HG03575 (cell line): Measurements from ENCODE around the gene TLCD3A.
"Not testable (repeated sequence)": the region's sequence is repeated elsewhere in the genome, so short reads cannot be mapped to it uniquely, and the experiment has no call there.

Experiments used
- ATAC-seq: cut with Tn5 transposase; IDR thresholded peaks from one replicate; pipeline ENCODE4 v1.9.1; 2021; ENCODE audit not compliant: unreplicated experiment, insufficient number of reproducible peaks, low FRiP score; ENCODE audit errors: extremely low read depth

TLCD3A gene

DNA sequence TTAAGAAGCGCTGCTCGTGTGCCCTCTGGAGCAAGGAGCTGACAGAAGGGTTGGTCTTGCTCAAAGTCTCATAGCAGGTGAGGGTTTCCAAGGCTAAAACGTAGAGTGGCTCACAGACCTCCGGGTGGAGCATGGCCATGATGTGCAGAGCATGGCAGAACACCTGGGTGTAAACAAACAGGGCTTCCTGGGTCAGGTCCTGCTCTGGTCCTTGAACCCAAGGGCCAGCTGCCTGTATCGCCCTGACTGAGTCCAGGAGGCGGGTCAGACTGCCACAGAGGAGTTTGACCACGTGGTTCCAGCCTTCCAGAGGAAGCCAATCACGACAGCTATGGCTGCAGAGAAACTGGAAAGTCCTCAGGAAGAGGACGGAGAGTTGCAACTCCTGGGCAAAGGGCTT lies 12.5 kb downstream of the TLCD3A start:
- ATAC-seq = no peak

DNA sequence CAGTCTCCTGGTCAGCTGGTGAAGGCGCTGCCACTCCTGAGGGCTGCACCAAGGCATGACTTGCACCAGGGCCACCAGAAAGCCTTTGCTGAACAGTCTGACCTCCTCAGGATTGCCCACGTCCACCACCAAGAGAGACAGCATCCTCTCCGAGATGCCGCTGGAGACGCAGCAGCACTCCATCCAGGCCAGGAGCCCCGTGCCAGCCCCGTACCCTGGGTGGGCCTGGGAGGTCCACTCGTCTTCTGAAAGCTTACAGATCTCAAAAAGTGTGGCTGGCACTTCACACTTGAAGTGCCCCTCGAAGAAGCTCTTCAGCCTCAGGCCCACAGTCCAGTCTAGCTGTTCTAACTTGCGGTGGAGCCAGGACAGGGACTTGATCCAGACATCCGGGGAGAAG lies 13.0 kb downstream of the TLCD3A start:
- no peak for ATAC-seq

- ATAC-seq = no peak
Observed at GRCh38 chr17:746181-746580, 13.8 kb downstream of the TLCD3A start.

GRCh38 chr17:746783-747629 lies 14.6 kb downstream of the TLCD3A start:
- no peak for ATAC-seq

DNA sequence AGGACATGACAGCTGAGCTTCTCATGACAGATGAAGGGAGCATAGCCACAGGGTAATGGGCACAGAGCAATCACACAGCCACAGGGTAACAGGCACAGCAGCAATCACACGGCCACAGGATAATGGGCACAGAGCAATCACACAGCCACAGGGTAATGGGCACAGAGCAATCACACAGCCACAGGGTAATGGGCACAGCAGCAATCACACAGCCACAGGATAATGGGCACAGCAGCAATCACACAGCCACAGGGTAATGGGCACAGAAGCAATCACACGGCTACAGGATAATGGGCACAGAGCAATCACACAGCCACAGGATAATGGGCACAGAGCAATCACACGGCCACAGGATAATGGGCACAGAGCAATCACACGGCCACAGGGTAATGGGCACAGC lies 16.2 kb downstream of the TLCD3A start:
- not testable (repeated sequence) for ATAC-seq

GRCh38 chr17:749359-749758 lies 17.0 kb downstream of the TLCD3A start:
- ATAC-seq = not testable (repeated sequence)

DNA sequence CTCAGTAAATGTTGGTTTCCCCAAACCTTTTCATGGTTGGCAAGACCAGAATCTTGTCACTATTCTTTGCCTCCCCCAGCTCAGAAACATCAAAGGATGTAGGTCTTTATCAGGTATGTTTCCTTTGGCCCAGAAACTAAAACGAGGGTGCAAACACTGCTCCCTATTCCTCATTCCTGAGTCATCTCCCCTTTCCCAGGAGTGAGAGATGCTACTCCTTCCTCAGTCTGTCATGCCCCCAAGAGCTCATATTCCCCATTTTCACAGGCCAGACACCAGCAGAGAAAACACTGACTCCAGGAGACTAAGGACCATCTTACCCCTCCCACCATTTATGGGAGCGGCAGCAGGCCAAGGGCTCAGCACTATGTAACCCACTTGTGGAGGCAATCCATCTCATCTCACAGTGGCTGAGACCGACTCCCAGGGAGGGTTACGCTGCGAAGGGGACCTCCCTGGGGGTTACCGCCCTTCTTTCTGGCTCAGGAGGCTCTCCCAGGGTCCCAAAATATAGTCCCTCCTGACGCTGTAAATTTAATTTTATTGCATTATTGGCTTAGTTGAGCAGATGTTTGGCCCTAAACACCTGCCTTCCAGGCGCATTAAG lies 18.1 kb downstream of the TLCD3A start:
- no peak for ATAC-seq

DNA sequence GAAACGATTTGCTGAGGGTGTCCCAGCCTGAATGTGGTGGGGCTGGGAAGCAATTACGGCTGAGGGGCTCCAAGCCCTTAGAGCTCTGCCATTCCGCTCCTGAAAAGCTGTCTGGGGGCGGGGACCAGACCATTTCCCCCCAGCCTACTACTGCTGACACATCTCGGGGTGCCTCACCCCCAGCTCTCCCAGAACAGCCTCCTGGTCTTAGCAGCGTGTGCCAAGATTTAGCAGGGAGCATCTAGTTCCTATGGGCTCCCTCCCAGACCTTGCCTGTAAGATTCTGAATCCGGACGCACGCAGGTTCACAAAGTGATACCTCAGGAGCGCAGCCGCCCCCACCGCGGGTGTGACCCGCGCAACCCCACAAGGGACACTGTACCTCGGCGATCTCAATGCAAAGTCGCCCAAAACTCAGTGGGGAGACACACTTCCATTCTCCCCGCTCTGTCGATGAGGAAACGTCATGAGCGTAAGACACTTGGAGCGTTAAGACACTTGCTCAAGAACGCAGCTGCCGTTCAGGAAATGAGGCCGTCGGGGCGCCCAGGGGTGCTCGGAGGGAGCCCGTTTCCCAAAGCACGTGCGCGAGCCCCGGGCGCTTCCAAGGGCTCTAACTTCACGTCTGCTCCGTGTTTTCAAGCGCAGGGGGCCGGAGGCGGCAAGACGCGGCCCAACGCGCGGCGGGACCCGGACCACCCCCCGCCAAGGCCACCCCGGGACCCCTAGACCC lies 19.0 kb downstream of the TLCD3A start:
- ATAC-seq = no peak

DNA sequence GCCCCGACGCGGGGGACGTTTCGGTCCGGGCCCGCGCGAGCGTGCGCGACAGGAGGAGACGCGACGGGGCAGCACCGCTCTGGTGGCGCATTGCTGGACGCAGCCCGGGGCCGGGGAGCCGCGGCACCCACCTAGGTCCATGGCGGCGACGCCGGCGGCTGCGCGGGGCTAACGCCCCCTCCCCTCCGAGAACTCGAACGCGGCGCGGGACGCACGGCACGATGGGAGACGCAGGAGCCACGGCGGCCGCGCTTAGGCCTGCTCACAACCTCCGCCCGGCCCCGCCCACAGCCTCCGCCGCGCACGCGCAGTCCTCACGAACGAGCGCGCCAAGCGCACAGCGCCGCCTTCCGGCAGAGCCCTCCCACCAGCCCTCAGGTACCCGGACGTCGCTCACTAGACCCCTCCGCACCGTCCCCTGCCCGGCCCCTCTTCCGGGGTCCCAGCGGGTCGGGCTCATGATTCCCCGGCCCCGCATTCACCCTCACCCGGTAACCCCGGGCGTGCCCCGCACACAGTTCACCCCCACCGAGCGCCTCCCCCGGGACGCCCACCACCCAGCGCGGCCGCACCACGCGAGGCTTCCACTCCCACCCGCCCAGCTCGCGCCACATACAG lies 19.7 kb downstream of the TLCD3A start, which contains the start of gene GEMIN4:
TSS of gene GEMIN4 (minus strand) at position 263 of the 618 bp plus-strand sequence. CDS start at position 141, 122 bp downstream.
- no peak for ATAC-seq

DNA sequence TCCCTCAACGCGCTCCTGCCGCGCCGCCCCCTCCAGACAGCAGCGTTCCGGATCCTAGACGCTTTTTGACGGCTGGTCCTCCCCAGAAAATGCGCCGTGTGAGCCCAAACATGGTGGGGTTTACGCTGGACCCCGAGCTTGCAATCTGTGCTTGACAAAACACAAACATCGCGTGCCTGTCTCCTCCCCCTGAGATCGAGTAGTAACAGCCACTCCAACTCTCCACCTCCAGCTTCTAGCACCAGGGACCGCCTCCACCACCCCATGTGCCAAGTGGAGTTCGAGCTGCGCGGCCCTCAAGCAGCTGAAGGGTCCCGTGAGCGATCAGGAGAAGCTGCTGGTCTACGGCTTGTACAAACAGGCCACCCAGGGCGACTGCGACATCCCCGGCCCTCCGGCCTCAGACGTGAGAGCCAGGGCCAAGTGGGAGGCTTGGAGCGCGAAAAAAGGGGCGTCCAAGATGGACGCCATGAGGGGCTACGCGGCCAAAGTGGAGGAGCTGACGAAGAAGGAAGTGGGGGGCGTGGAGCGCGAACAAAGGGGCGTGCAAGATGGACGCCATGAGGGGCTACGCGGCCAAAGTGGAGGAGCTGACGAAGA lies 20.3 kb downstream of the TLCD3A start:
- ATAC-seq = no peak

DNA sequence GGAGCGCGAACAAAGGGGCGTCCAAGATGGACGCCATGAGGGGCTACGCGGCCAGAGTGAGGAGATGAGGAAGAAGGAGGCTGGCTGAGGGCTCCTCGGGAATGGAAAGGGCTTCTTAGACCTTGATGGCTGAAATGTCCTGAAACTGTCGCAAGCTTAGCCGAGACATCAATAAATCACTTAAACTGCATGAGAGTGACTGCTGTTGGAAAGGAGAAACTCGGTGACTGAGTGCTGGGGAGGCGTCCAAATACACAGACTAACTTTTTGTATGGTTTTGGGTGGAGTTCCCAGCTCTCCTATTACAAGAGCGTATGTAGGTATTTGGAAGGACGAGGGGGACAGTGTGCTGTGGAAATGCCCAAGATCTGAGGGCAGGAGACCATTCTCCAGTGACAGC lies 21.0 kb downstream of the TLCD3A start:
- no peak for ATAC-seq

DNA sequence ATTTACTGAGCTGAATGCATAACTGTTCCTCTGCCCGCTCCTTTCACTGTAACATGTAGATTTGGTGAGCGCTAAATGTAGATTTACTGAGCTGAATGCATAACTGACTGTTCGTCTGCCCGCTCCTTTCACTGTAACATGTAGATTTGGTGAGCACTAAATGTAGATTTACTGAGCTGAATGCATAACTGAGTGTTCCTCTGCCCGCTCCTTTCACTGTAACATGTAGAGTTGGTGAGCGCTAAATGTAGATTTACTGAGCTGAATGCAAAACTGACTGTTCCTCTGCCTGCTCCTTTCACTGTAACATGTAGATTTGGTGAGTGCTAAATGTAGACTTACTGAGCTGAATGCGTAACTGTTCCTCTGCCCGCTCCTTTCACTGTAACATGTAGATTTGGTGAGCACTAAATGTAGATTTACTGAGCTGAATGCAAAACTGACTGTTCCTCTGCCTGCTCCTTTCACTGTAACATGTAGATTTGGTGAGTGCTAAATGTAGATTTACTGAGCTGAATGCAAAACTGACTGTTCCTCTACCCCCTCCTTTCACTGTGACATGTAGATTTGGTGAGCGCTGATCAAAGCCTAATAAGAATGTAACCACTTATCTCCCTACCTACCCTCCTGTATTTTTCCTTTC lies 23.0 kb downstream of the TLCD3A start:
- ATAC-seq = not testable (repeated sequence)

GRCh38 chr17:756010-756567 lies 23.7 kb downstream of the TLCD3A start:
- ATAC-seq = not testable (repeated sequence)

- ATAC-seq = no peak
Observed at GRCh38 chr17:759964-760363, 27.6 kb downstream of the TLCD3A start.

DNA sequence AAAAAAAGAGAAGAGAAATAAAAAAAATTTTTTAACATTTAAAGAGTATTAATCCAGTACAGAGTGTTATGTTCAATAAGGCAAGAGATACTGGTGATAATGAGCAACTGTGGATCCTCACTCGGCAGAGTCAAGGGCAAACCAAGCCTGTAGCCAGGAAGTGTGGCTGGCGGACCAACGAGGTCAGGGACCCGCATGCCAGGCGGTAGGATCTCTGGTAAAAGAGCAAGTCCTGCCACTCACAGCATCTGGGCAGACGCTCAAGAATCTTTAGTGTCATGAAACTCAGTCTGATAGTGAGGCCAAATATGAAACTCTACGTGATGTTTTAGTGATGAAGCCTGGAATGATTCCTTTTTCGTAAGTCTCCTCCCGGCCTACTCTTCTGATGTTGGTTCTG lies 28.0 kb downstream of the TLCD3A start:
- ATAC-seq = no peak

DNA sequence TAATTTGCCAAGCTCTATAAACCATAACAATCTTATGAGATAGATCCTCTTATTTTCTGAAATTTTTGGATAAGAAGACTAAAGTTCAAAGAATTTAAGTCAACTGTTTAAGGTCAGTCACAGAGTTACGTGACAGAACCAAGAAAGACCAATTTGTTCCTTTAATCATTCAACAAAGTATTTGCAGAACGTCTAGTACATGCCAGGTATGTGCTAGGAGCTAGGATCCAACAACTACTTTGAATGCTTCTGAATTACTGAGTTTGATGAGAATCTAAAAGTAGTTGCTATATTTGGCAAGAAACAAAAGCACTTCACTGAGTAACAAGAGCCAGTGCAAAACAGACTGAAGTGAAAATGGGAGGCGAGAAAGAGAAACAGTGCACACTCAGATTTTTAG lies 34.7 kb downstream of the TLCD3A start:
- no peak for ATAC-seq

GRCh38 chr17:773016-773415 lies 40.6 kb downstream of the TLCD3A start:
- ATAC-seq = no peak
